H1 (cell line): Measurements from ENCODE around the gene HOXB13. TPM values are rescaled to one million over a fixed set of nuclear protein-coding genes. Genes with fewer than 3 reads are reported as not detected.

Experiments
- EP300 ChIP-seq, 2 experiments: IDR thresholded peaks; 1 replicate in 1 of 2; 2 replicates in 1 of 2; pipeline ENCODE4 v1.6.1; 2011 to 2012; ENCODE audit warnings: low read depth in 2 of 2, low read length in 2 of 2, mild to moderate bottlenecking in 2 of 2, borderline replicate concordance in 1 of 2, inconsistent platforms in 1 of 2, moderate library complexity in 1 of 2
- EZH2 ChIP-seq: fragments of 200-600 bp; sonication (generic); IDR thresholded peaks from 2 replicates; pipeline ENCODE4 v1.7.1; 2012; ENCODE audit warnings: low read depth, mild to moderate bottlenecking, moderate library complexity, low read length, inconsistent platforms; ENCODE audit not compliant: severe bottlenecking
- GABPA ChIP-seq: IDR thresholded peaks from 2 replicates; pipeline ENCODE4 v1.6.1; 2011; ENCODE audit warnings: mild to moderate bottlenecking, low read length, moderate library complexity, borderline replicate concordance; ENCODE audit not compliant: insufficient read depth
- JUND ChIP-seq: IDR thresholded peaks from 2 replicates; pipeline ENCODE4 v1.6.1; 2011; ENCODE audit warnings: mild to moderate bottlenecking, improper control_type of control experiment, low read length
- POLR2AphosphoS5 ChIP-seq: IDR thresholded peaks from 2 replicates; pipeline ENCODE4 v1.6.1; 2011; ENCODE audit warnings: low read depth, low read length
- RFX5 ChIP-seq: IDR thresholded peaks from 2 replicates; pipeline ENCODE4 v1.6.1; 2011; ENCODE audit warnings: low read depth, low read length, improper control_type of control experiment, borderline replicate concordance
- TCF12 ChIP-seq: IDR thresholded peaks from 2 replicates; pipeline ENCODE4 v1.6.1; 2011; ENCODE audit warnings: low read depth, mild to moderate bottlenecking, low read length
- polyA plus RNA-seq, 7 experiments: library from polyadenylated mRNA; depleted of rRNA in 3 of 7; stranded (reverse) in 5 of 7; unstranded in 2 of 7; fragments of >200 nt in 5 of 7; fragments of 200-250 nt in 2 of 7; gene quantifications; 1 replicate in 5 of 7; 2 replicates in 1 of 7; 4 replicates in 1 of 7; pipeline versions ENCODE4 v1.2.1 to v1.2.3, GENCODE V29; 2011 to 2013; ENCODE audit warnings: missing spikeins in 2 of 7, mixed read lengths in 2 of 7
- total RNA-seq: library from RNA; stranded (reverse); fragmentation: NEBNext Ultra II Directional; extraction: Animal tissue kit (Norgen Biotek cat#: 25700); gene quantifications from 2 replicates; pipeline ENCODE4 v1.2.1, GENCODE V29; 2021
- TF ChIP-seq, protein P1 (sequence below), 3 experiments: IDR thresholded peaks; 1 replicate in 2 of 3; 2 replicates in 1 of 3; pipeline versions ENCODE4 v1.5.1 to v1.6.1; 2011; ENCODE audit warnings: low read length in 3 of 3, mild to moderate bottlenecking in 3 of 3, inconsistent platforms in 2 of 3, low read depth in 1 of 3, moderate library complexity in 1 of 3; ENCODE audit not compliant: insufficient read depth in 1 of 3; ENCODE audit errors: control extremely low read depth in 1 of 3

The HOXB13 gene
- total and polyA plus RNA-seq, 2 of the 8 experiments (the other 6 are each of a cell fraction or from before 2014, with no cell fraction given): not detected

DNA sequence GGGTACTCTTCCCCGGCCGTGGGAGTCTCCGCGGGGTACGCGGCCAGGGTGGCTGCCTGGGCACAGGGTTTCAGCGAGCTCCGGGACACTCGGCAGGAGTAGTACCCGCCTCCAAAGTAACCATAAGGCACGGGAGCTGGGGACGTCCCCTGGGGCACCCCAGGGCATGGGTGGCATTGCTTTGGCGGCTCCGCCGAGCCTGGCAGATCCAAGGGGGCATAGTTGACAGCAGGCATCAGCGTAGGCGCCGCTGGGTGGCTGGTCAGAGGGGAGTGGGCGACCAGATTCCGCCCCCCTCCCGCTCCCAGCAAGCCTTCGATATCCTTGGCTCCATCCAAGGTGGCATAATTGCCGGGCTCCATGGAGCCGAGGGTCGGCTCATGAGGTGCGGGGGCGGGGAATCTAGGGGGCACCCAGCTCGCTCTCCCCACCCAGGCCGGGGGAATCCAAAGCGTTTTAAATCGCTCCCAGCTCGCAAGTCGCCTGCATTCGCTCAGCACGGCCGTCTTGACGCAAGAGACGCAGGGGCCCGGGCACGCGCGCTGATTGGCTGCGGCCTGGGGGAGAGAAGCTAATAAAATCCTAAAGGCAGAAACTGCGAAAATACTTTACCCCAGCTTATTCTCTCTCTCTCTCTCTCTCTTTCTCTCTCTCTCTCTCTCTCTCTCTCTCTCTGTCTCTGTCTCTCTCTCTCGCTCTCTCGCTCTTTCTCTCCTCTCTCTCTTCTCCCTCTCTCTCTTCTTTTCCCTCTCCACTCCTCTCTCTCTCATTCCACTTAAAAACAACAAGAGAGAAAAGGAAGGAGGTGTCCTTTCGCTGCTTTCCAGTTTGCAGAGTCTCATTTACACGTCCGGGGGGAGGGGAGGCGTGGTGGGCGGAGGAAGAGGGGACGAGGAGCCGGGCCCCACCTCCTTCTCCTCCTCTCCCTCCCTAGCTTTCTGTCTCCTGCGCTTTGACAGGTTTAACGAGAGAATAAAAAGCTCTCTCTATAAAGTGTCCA, at the start of gene HOXB13 (continued):
- TF ChIP-seq TCF12 (no peak), EP300 (IDR thresholded peaks at IDR 0.05; ENCODE audit: borderline replicate concordance in 1 of 2, low read depth in 2 of 2, low read length in 2 of 2) (no peak), POLR2AphosphoS5 (no peak), EZH2 (peak; percentile 86), RFX5 (no peak), JUND (no peak), GABPA (no peak)
- TF ChIP-seq, protein P1, sequence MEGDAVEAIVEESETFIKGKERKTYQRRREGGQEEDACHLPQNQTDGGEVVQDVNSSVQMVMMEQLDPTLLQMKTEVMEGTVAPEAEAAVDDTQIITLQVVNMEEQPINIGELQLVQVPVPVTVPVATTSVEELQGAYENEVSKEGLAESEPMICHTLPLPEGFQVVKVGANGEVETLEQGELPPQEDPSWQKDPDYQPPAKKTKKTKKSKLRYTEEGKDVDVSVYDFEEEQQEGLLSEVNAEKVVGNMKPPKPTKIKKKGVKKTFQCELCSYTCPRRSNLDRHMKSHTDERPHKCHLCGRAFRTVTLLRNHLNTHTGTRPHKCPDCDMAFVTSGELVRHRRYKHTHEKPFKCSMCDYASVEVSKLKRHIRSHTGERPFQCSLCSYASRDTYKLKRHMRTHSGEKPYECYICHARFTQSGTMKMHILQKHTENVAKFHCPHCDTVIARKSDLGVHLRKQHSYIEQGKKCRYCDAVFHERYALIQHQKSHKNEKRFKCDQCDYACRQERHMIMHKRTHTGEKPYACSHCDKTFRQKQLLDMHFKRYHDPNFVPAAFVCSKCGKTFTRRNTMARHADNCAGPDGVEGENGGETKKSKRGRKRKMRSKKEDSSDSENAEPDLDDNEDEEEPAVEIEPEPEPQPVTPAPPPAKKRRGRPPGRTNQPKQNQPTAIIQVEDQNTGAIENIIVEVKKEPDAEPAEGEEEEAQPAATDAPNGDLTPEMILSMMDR (IDR thresholded peaks at IDR 0.05; ENCODE audit: control extremely low read depth in 1 of 3, insufficient read depth in 1 of 3, low read depth in 1 of 3, low read length in 3 of 3): no peak
